AG10803 (cell line): ENCODE measurements around the gene CSTF3.
"Not testable (repeated sequence)": the region's sequence is repeated elsewhere in the genome, so short reads cannot be mapped to it uniquely, and the experiment has no call there.

ENCODE experiments used
- DNase-seq: peaks from one replicate; pipeline ENCODE4 v3.0.0; 2010; ENCODE audit warnings: low read depth
- H3K4me3 ChIP-seq: 2 replicates; pipeline ENCODE4 v1.5.1; 2011; ENCODE audit warnings: mild to moderate bottlenecking, low read length, control low read depth
- CTCF ChIP-seq: conservative IDR thresholded peaks from 2 replicates; pipeline ENCODE4 v1.5.1; 2011; ENCODE audit warnings: mild to moderate bottlenecking, low read length, control low read depth, inconsistent platforms

Gene CSTF3

GRCh38 chr11:33055375-33055774, 105.9 kb downstream of the CSTF3 start:
- TF ChIP-seq CTCF, result no peak
- H3K4me3 ChIP-seq, result no peak overlapping the region
- no peak for DNase-seq

- H3K4me3 ChIP-seq, result no peak overlapping the region
- no peak for DNase-seq
- TF ChIP-seq CTCF, result no peak
Measured at GRCh38 chr11:33052231-33052630, 109.0 kb downstream of the CSTF3 start.

- H3K4me3 ChIP-seq, DNase-seq: not testable (repeated sequence)
Measured at GRCh38 chr11:33049565-33050408, 111.5 kb downstream of the CSTF3 start.

- not testable (repeated sequence) for DNase-seq, H3K4me3 ChIP-seq
Measured at GRCh38 chr11:33048701-33049100, 112.6 kb downstream of the CSTF3 start.

GRCh38 chr11:33045551-33046255, 115.6 kb downstream of the CSTF3 start:
- no peak overlapping the region for H3K4me3 ChIP-seq
- DNase-seq, result peak; percentile 71
- no peak for TF ChIP-seq CTCF

GRCh38 chr11:33044285-33044756, 117.0 kb downstream of the CSTF3 start:
- DNase-seq, result no peak
- TF ChIP-seq CTCF, result no peak
- no peak overlapping the region for H3K4me3 ChIP-seq

GRCh38 chr11:33043221-33043830, 118.0 kb downstream of the CSTF3 start:
- DNase-seq, result no peak
- TF ChIP-seq CTCF, result no peak
- H3K4me3 ChIP-seq, result no peak overlapping the region
